Measurements from ENCODE around the gene RFX6.

Gene RFX6, protein sequence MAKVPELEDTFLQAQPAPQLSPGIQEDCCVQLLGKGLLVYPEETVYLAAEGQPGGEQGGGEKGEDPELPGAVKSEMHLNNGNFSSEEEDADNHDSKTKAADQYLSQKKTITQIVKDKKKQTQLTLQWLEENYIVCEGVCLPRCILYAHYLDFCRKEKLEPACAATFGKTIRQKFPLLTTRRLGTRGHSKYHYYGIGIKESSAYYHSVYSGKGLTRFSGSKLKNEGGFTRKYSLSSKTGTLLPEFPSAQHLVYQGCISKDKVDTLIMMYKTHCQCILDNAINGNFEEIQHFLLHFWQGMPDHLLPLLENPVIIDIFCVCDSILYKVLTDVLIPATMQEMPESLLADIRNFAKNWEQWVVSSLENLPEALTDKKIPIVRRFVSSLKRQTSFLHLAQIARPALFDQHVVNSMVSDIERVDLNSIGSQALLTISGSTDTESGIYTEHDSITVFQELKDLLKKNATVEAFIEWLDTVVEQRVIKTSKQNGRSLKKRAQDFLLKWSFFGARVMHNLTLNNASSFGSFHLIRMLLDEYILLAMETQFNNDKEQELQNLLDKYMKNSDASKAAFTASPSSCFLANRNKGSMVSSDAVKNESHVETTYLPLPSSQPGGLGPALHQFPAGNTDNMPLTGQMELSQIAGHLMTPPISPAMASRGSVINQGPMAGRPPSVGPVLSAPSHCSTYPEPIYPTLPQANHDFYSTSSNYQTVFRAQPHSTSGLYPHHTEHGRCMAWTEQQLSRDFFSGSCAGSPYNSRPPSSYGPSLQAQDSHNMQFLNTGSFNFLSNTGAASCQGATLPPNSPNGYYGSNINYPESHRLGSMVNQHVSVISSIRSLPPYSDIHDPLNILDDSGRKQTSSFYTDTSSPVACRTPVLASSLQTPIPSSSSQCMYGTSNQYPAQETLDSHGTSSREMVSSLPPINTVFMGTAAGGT

DNA sequence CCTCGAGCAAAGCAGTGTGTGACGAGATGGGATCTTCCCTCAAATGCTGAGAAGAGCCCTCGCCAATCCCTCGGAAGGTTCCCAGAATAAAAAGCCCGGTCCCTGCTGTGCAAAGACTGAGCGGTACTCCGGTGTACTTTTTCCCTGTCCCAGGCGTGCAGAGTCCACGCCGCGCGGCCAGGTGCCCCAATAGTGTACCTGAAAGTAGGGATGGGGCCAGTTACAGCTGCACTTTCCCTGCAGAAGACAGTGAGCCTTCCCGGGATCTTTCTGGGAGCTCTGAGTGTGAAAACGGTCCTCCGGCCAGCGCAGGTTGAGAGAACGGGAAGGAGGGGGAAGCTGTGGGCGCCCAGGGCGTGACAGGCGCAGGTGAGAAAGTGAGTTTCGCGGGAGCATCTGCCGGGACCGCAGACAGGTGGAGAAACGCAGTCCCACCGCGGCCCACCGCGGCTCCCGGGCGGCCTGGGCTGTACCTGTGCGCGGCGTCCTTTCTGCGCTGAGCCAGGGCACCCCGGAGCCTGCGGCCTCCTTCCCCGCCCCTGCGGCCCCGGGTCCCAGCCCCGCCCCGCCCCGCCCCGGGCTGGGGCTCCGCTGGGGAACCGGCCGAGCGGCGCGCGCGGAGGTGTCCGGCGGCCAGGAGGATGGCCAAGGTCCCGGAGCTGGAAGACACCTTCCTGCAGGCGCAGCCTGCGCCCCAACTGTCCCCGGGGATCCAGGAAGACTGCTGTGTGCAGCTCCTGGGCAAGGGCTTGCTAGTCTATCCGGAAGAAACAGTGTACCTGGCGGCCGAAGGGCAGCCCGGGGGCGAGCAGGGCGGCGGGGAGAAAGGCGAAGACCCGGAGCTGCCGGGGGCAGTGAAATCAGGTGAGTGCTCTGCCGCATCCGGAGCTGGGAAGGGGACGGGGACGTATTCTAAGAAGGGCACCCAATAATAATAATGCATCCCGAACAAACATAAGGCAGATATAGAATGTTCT, at the start of gene RFX6:
Gene RFX6 (plus strand): TSS at position 608 of the 977 bp plus-strand sequence. CDS start 34 bp downstream, at position 642.
- Histone ChIP-seq H3K27ac (ENCODE audit: extremely low read depth, low read depth, low read length) (no peak within 1 kb of the TSS; the same call in 1 of the 2 replicates), H3K9me3 (ENCODE audit: control insufficient read depth, insufficient read depth, low read depth, low read length) (no peaks in the 10 kb centered on the region), H3K4me3 (ENCODE audit: low read depth, low read length) (peak within 1 kb of the TSS; percentile 73), H3K36me3 (ENCODE audit: control insufficient read depth in 2 of 2, insufficient read depth in 1 of 2, low read length in 2 of 2) (no peaks in the 10 kb centered on the region), H3K4me1 (ENCODE audit: control insufficient read depth, insufficient read depth, low read length) (no peaks in the 10 kb centered on the region)
- CTCF ChIA-PET: interaction anchor here (0.6 to 1.9 kb wide), 7 partner anchors 9 to 589 kb away, joined by 3 to 18 read pairs (median 3); no protein-coding TSS in a partner anchor
- POLR2A ChIA-PET: interaction anchor here (1.5 kb wide), 1 partner anchor 73 kb away, joined by 3 read pairs; no protein-coding TSS in a partner anchor
- TF ChIP-seq ZNF561 (tag by site-specific recombination; IDR thresholded peaks at IDR 0.05; ENCODE audit: borderline replicate concordance) (no peak), ZBTB7A (tag by site-specific recombination; IDR thresholded peaks at IDR 0.05; ENCODE audit: low read depth) (no peak), ZNF660 (tag by site-specific recombination; IDR thresholded peaks at IDR 0.05) (no peak), ZNF530 (tag by site-specific recombination; IDR thresholded peaks at IDR 0.05; ENCODE audit: low read depth) (no peak), SP3 (tag by site-specific recombination; IDR thresholded peaks at IDR 0.05) (peak; percentile 30; the same call in 1 of the 2 replicates), ZNF654 (tag by site-specific recombination; IDR thresholded peaks at IDR 0.05; ENCODE audit: low read depth) (no peak), ZNF311 (tag by site-specific recombination; IDR thresholded peaks at IDR 0.05; ENCODE audit: borderline replicate concordance) (no peak), BCL11A (tag by site-specific recombination; IDR thresholded peaks at IDR 0.05; ENCODE audit: low read depth) (no peak), ZNF785 (tag by site-specific recombination; IDR thresholded peaks at IDR 0.05) (no peak), GLIS2 (tag by site-specific recombination; IDR thresholded peaks at IDR 0.05) (peak; percentile 39; the same call in 1 of the 2 replicates), TRIM28 (IDR thresholded peaks at IDR 0.05; ENCODE audit: borderline replicate concordance, low read length) (no peak), KLF9 (tag by site-specific recombination; IDR thresholded peaks at IDR 0.05; ENCODE audit: low read depth) (no peak; the same call in 1 of the 2 replicates), ZEB2 (tag by site-specific recombination; IDR thresholded peaks at IDR 0.05) (peak; percentile 30; the same call in 1 of the 2 replicates), ZBTB48 (tag by site-specific recombination; IDR thresholded peaks at IDR 0.05) (peak; percentile 50; the same call in 1 of the 2 replicates), ZNF274 (IDR thresholded peaks at IDR 0.05; ENCODE audit: low read length) (no peak), ZNF274 (tag by site-specific recombination; IDR thresholded peaks at IDR 0.05; ENCODE audit: borderline replicate concordance) (no peak), KLF10 (tag by site-specific recombination; IDR thresholded peaks at IDR 0.05) (no peak), ZNF10 (tag by site-specific recombination; IDR thresholded peaks at IDR 0.05) (no peak), ZNF2 (tag by site-specific recombination; IDR thresholded peaks at IDR 0.05) (no peak)
- TF ChIP-seq, protein P1, sequence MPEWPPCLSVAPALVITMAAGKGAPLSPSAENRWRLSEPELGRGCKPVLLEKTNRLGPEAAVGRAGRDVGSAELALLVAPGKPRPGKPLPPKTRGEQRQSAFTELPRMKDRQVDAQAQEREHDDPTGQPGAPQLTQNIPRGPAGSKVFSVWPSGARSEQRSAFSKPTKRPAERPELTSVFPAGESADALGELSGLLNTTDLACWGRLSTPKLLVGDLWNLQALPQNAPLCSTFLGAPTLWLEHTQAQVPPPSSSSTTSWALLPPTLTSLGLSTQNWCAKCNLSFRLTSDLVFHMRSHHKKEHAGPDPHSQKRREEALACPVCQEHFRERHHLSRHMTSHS (tag by site-specific recombination; IDR thresholded peaks at IDR 0.05): no peak
- TF ChIP-seq, protein P2, sequence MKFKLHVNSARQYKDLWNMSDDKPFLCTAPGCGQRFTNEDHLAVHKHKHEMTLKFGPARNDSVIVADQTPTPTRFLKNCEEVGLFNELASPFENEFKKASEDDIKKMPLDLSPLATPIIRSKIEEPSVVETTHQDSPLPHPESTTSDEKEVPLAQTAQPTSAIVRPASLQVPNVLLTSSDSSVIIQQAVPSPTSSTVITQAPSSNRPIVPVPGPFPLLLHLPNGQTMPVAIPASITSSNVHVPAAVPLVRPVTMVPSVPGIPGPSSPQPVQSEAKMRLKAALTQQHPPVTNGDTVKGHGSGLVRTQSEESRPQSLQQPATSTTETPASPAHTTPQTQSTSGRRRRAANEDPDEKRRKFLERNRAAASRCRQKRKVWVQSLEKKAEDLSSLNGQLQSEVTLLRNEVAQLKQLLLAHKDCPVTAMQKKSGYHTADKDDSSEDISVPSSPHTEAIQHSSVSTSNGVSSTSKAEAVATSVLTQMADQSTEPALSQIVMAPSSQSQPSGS (tag by site-specific recombination; IDR thresholded peaks at IDR 0.05; ENCODE audit: low read depth): no peak
- TF ChIP-seq, protein P3, sequence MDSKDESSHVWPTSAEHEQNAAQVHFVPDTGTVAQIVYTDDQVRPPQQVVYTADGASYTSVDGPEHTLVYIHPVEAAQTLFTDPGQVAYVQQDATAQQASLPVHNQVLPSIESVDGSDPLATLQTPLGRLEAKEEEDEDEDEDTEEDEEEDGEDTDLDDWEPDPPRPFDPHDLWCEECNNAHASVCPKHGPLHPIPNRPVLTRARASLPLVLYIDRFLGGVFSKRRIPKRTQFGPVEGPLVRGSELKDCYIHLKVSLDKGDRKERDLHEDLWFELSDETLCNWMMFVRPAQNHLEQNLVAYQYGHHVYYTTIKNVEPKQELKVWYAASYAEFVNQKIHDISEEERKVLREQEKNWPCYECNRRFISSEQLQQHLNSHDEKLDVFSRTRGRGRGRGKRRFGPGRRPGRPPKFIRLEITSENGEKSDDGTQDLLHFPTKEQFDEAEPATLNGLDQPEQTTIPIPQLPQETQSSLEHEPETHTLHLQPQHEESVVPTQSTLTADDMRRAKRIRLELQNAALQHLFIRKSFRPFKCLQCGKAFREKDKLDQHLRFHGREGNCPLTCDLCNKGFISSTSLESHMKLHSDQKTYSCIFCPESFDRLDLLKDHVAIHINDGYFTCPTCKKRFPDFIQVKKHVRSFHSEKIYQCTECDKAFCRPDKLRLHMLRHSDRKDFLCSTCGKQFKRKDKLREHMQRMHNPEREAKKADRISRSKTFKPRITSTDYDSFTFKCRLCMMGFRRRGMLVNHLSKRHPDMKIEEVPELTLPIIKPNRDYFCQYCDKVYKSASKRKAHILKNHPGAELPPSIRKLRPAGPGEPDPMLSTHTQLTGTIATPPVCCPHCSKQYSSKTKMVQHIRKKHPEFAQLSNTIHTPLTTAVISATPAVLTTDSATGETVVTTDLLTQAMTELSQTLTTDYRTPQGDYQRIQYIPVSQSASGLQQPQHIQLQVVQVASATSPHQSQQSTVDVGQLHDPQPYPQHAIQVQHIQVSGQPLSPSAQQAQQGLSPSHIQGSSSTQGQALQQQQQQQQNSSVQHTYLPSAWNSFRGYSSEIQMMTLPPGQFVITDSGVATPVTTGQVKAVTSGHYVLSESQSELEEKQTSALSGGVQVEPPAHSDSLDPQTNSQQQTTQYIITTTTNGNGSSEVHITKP (tag by site-specific recombination; IDR thresholded peaks at IDR 0.05): 0 out of 2 replicates have a peak, but pooled peaks have one; percentile 7
- TF ChIP-seq, protein P4, sequence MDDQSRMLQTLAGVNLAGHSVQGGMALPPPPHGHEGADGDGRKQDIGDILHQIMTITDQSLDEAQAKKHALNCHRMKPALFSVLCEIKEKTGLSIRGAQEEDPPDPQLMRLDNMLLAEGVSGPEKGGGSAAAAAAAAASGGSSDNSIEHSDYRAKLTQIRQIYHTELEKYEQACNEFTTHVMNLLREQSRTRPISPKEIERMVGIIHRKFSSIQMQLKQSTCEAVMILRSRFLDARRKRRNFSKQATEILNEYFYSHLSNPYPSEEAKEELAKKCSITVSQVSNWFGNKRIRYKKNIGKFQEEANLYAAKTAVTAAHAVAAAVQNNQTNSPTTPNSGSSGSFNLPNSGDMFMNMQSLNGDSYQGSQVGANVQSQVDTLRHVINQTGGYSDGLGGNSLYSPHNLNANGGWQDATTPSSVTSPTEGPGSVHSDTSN (CRISPR knock-in tag; IDR thresholded peaks at IDR 0.05): no peak
- TF ChIP-seq, protein P5, sequence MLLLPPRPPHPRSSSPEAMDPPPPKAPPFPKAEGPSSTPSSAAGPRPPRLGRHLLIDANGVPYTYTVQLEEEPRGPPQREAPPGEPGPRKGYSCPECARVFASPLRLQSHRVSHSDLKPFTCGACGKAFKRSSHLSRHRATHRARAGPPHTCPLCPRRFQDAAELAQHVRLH (tag by site-specific recombination; IDR thresholded peaks at IDR 0.05): no peak

Data from HEK293 (cell line).